Measurements from ENCODE around the gene RNF39. TPM values are rescaled to one million over a fixed set of nuclear protein-coding genes. Genes with fewer than 3 reads are reported as not detected.
A peak's percentile ranks its signal among the peaks of the same experiment; 100 is the strongest.

The RNF39 gene
- total and polyA plus RNA-seq, 2 of the 13 experiments (the other 11 are each of a cell fraction or from before 2014, with no cell fraction given): 0.13 to 1.8 TPM

DNA sequence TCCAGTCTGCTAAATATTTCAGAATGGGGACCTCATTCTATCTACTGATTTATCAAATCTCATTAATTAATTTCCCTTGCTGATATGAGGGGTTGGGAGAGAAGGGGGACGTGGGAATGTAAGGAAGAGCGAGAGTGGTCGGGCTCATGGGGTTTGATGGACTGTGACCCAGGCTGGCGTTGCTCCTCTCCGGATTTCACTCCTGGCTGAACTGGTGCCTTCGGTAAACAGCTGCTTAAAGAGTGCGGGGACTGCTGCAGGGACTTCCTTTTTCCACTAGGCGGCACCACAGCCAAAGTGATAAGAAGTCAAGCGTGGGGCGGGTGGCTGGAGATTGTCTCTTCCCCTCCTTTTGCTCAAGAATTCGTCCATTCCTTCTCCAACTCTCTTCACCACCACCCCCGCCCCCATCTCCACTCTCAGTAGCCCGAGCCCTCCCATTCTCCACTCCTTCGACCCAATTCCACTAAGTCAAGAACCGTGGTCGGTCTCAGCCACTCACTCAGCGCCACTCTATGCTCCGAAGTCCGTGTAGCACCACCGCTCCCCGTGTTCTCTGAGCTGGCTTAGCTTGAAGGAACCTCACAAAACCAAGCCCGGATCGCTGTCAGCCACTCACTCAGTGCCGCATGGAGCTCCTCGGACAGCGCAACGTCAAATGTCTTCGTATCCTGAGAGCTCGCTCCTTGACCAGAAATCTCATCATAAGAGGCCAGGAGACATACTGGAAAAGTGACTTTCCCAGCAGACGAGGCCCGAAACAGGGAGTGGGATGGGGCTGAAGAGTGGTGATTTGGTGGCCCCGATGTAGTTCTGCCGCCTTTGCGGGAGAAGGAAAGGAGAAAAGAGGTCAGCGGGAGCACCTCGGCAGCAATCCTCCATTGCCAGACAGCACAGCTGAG is 27.7 kb upstream of the RNF39 start (continued):
- TF ChIP-seq, protein P1, sequence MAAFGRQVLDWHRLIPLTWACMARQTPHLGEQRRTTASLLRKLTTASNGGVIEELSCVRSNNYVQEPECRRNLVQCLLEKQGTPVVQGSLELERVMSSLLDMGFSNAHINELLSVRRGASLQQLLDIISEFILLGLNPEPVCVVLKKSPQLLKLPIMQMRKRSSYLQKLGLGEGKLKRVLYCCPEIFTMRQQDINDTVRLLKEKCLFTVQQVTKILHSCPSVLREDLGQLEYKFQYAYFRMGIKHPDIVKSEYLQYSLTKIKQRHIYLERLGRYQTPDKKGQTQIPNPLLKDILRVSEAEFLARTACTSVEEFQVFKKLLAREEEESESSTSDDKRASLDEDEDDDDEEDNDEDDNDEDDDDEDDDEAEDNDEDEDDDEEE (CRISPR knock-in tag; IDR thresholded peaks at IDR 0.05): peak; percentile 91; the same call in 1 of the 2 replicates
- TF ChIP-seq, protein P2, sequence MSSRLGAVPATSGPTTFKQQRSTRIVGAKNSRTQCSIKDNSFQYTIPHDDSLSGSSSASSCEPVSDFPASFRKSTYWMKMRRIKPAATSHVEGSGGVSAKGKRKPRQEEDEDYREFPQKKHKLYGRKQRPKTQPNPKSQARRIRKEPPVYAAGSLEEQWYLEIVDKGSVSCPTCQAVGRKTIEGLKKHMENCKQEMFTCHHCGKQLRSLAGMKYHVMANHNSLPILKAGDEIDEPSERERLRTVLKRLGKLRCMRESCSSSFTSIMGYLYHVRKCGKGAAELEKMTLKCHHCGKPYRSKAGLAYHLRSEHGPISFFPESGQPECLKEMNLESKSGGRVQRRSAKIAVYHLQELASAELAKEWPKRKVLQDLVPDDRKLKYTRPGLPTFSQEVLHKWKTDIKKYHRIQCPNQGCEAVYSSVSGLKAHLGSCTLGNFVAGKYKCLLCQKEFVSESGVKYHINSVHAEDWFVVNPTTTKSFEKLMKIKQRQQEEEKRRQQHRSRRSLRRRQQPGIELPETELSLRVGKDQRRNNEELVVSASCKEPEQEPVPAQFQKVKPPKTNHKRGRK (CRISPR knock-in tag; IDR thresholded peaks at IDR 0.05): no peak; the same call in 1 of the 2 replicates
- TF ChIP-seq CCAR2 (optimal IDR thresholded peaks at IDR 0.05; ENCODE audit: low read depth, low read length) (no peak), KDM2A (CRISPR knock-in tag; IDR thresholded peaks at IDR 0.05; ENCODE audit: borderline replicate concordance, low read depth) (peak; percentile 86), ZNF12 (CRISPR knock-in tag; IDR thresholded peaks at IDR 0.05) (no peak), CBX5 (CRISPR knock-in tag; IDR thresholded peaks at IDR 0.05; ENCODE audit: borderline replicate concordance) (peak; percentile 74; the same call in 1 of the 2 replicates), HCFC1 (IDR thresholded peaks at IDR 0.05; ENCODE audit: low read depth, low read length) (no peak), SOX6 (IDR thresholded peaks at IDR 0.05) (no peak), SOX6 (CRISPR knock-in tag; IDR thresholded peaks at IDR 0.05) (peak; percentile 62), ZNF792 (CRISPR knock-in tag; IDR thresholded peaks at IDR 0.05) (0 out of 2 replicates have a peak, but pooled peaks have one; percentile 49), STAT5B (CRISPR knock-in tag; IDR thresholded peaks at IDR 0.05) (no peak), NCOA1 (CRISPR knock-in tag; IDR thresholded peaks at IDR 0.05) (no peak; the same call in 1 of the 2 replicates), NONO (IDR thresholded peaks at IDR 0.05) (no peak), NONO (CRISPR knock-in tag; conservative IDR thresholded peaks at IDR 0.05) (peak; percentile 48; the same call in 1 of the 2 replicates), MEIS2 (CRISPR knock-in tag; IDR thresholded peaks at IDR 0.05) (peak; percentile 47; the same call in 1 of the 2 replicates), ZNF883 (CRISPR knock-in tag; IDR thresholded peaks at IDR 0.05; ENCODE audit: not compliant biosample characterization) (no peak), ZNF660 (CRISPR knock-in tag; IDR thresholded peaks at IDR 0.05; ENCODE audit: borderline replicate concordance, low read depth) (no peak)
- TF ChIP-seq, protein P3, sequence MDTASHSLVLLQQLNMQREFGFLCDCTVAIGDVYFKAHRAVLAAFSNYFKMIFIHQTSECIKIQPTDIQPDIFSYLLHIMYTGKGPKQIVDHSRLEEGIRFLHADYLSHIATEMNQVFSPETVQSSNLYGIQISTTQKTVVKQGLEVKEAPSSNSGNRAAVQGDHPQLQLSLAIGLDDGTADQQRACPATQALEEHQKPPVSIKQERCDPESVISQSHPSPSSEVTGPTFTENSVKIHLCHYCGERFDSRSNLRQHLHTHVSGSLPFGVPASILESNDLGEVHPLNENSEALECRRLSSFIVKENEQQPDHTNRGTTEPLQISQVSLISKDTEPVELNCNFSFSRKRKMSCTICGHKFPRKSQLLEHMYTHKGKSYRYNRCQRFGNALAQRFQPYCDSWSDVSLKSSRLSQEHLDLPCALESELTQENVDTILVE (CRISPR knock-in tag; IDR thresholded peaks at IDR 0.05): no peak
- TF ChIP-seq, protein P4, sequence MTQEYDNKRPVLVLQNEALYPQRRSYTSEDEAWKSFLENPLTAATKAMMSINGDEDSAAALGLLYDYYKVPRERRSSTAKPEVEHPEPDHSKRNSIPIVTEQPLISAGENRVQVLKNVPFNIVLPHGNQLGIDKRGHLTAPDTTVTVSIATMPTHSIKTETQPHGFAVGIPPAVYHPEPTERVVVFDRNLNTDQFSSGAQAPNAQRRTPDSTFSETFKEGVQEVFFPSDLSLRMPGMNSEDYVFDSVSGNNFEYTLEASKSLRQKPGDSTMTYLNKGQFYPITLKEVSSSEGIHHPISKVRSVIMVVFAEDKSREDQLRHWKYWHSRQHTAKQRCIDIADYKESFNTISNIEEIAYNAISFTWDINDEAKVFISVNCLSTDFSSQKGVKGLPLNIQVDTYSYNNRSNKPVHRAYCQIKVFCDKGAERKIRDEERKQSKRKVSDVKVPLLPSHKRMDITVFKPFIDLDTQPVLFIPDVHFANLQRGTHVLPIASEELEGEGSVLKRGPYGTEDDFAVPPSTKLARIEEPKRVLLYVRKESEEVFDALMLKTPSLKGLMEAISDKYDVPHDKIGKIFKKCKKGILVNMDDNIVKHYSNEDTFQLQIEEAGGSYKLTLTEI (CRISPR knock-in tag; conservative IDR thresholded peaks at IDR 0.05): no peak
- TF ChIP-seq, protein P5, sequence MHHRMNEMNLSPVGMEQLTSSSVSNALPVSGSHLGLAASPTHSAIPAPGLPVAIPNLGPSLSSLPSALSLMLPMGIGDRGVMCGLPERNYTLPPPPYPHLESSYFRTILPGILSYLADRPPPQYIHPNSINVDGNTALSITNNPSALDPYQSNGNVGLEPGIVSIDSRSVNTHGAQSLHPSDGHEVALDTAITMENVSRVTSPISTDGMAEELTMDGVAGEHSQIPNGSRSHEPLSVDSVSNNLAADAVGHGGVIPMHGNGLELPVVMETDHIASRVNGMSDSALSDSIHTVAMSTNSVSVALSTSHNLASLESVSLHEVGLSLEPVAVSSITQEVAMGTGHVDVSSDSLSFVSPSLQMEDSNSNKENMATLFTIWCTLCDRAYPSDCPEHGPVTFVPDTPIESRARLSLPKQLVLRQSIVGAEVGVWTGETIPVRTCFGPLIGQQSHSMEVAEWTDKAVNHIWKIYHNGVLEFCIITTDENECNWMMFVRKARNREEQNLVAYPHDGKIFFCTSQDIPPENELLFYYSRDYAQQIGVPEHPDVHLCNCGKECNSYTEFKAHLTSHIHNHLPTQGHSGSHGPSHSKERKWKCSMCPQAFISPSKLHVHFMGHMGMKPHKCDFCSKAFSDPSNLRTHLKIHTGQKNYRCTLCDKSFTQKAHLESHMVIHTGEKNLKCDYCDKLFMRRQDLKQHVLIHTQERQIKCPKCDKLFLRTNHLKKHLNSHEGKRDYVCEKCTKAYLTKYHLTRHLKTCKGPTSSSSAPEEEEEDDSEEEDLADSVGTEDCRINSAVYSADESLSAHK (CRISPR knock-in tag; IDR thresholded peaks at IDR 0.05; ENCODE audit: borderline replicate concordance): no peak
- TF ChIP-seq, protein P6, sequence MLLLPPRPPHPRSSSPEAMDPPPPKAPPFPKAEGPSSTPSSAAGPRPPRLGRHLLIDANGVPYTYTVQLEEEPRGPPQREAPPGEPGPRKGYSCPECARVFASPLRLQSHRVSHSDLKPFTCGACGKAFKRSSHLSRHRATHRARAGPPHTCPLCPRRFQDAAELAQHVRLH (CRISPR knock-in tag; IDR thresholded peaks at IDR 0.05; ENCODE audit: borderline replicate concordance, low read depth): peak; percentile 91; the same call in 1 of the 2 replicates

All from HepG2 (cell line).